Esophagus muscularis mucosa (tissue), 4 donors: ENCODE data around the gene KPNA4. TPM values are rescaled to one million over a fixed set of nuclear protein-coding genes. Genes with fewer than 3 reads are reported as not detected.

Source experiments
- DNase-seq: peaks from one replicate; pipeline ENCODE4 v3.0.0-alpha.2; 2017; ENCODE audit errors: extremely low spot score
- H3K27ac ChIP-seq, 4 donors: fragments of 200-600 bp; sonication (generic); replicated peaks in 1 of 4; 1 replicate in 3 of 4; 2 replicates in 1 of 4; pipeline ENCODE4 v1.5.1; 2016 to 2019; ENCODE audit warnings: mild to moderate bottlenecking in 1 of 4
- H3K27me3 ChIP-seq, 4 donors: fragments of 200-600 bp; sonication (generic); one replicate each; pipeline versions ENCODE4 v1.5.1 to v1.6.0; 2016 to 2019
- H3K36me3 ChIP-seq, 4 donors: fragments of 200-600 bp; sonication (generic); one replicate each; pipeline ENCODE4 v1.5.1; 2016 to 2019
- H3K4me1 ChIP-seq, 4 donors: fragments of 200-600 bp; sonication (generic); one replicate each; pipeline ENCODE4 v1.5.1; 2016 to 2019
- H3K4me3 ChIP-seq, 4 donors: fragments of 200-600 bp; sonication (generic); 1 replicate in 2 of 4; 2 replicates in 2 of 4; pipeline ENCODE4 v1.5.1; 2016 to 2019; ENCODE audit warnings: mild to moderate bottlenecking in 4 of 4, moderate library complexity in 1 of 4
- H3K9me3 ChIP-seq, 4 donors: fragments of 200-600 bp; sonication (generic); 1 replicate in 3 of 4; 2 replicates in 1 of 4; pipeline ENCODE4 v1.5.1; 2016 to 2019
- CTCF ChIP-seq, 3 experiments: fragments of 200-600 bp in 2 of 3; fragments of 450-650 bp in 1 of 3; sonication (generic) in 2 of 3; IDR thresholded peaks; one replicate each; pipeline ENCODE4 v1.5.1; 2017 to 2019; ENCODE audit warnings: antibody characterized with exemption in 3 of 3, mild to moderate bottlenecking in 2 of 3, moderate library complexity in 1 of 3
- EP300 ChIP-seq: sonication (generic); formaldehyde crosslinking; IDR thresholded peaks from one replicate; pipeline ENCODE4 v1.6.1; 2017; ENCODE audit warnings: antibody characterized with exemption
- POLR2A ChIP-seq: fragments of 450-650 bp; IDR thresholded peaks from one replicate; pipeline ENCODE4 v1.6.1; 2017; ENCODE audit warnings: antibody characterized with exemption, moderate library complexity, mild to moderate bottlenecking, low read depth
- POLR2AphosphoS5 ChIP-seq, 2 donors: sonication (generic); formaldehyde crosslinking; IDR thresholded peaks; one replicate each; pipeline ENCODE4 v1.6.1; 2017; ENCODE audit warnings: antibody characterized with exemption in 2 of 2
- WGBS: methylation state at CpG from one replicate; pipeline ENCODE4 v1.1.5; 2018; 5-methylcytosine and 5-hydroxymethylcytosine counted together
- intact Hi-C: fragments of 100-400 bp; cut with DNase I; formaldehyde crosslinking; loops from one replicate; pipeline ENCODE4 v1.15.1; 2023
- total RNA-seq, 4 donors: library from RNA; depleted of rRNA; stranded (reverse); fragments of >200 nt; gene quantifications; one replicate each; pipeline versions ENCODE4 v1.1.0 to v1.2.1, GENCODE V29; 2016

KPNA4 gene
- total RNA-seq, 4 donors from 2014 or later: 48.2 to 60.6 (median 55.3) TPM

- H3K9me3 ChIP-seq: no peaks in the 10 kb centered on the region
- H3K27ac ChIP-seq: no peak overlapping the region
- 84% methylated on average over 2 of the region's 2 CpGs for WGBS
- no peaks in the 10 kb centered on the region for H3K36me3 ChIP-seq
- DNase-seq: no peak
- H3K27me3 ChIP-seq: no peaks in the 10 kb centered on the region
- intact Hi-C loops: no loop called here
- no peak overlapping the region for H3K4me3 ChIP-seq
- TF ChIP-seq CTCF (IDR thresholded peaks at IDR 0.05) (no peak), POLR2A (no peak), EP300 (no peak), POLR2AphosphoS5 (IDR thresholded peaks at IDR 0.05) (no peak)
- peaks cover 22 to 48% (median 33%) of the 10 kb centered on the region in 4 donors for H3K4me1 ChIP-seq
Measured at GRCh38 chr3:160544844-160545503, 20.4 kb downstream of the KPNA4 start.

- no peak for DNase-seq
- no peaks in the 10 kb centered on the region for H3K9me3 ChIP-seq
- 74% methylated on average over 2 of the region's 2 CpGs for WGBS
- no peaks in the 10 kb centered on the region for H3K36me3 ChIP-seq
- intact Hi-C loops: no loop called here
- H3K4me3 ChIP-seq: no peak overlapping the region
- H3K27me3 ChIP-seq: no peaks in the 10 kb centered on the region
- no peak for TF ChIP-seq POLR2A
- TF ChIP-seq CTCF (IDR thresholded peaks at IDR 0.05): no peak
- H3K4me1 ChIP-seq: peaks cover 15 to 40% (median 32%) of the 10 kb centered on the region in 4 donors
- H3K27ac ChIP-seq: no peak overlapping the region
Measured at GRCh38 chr3:160540551-160540950, 24.8 kb downstream of the KPNA4 start.

- no peaks in the 10 kb centered on the region for H3K27me3 ChIP-seq
- H3K27ac ChIP-seq: no peak overlapping the region
- peaks cover 10 to 31% (median 24%) of the 10 kb centered on the region in 4 donors for H3K4me1 ChIP-seq
- no peaks in the 10 kb centered on the region for H3K9me3 ChIP-seq
- H3K36me3 ChIP-seq: peaks cover 10 to 17% (median 14%) of the 10 kb centered on the region in 4 donors
- no peak overlapping the region for H3K4me3 ChIP-seq
- intact Hi-C loops: no loop called here
- no peak for DNase-seq
- TF ChIP-seq POLR2A (no peak), EP300 (no peak), POLR2AphosphoS5 (IDR thresholded peaks at IDR 0.05) (no peak), CTCF (IDR thresholded peaks at IDR 0.05) (no peak)
Measured at GRCh38 chr3:160538895-160539294, 26.5 kb downstream of the KPNA4 start.

- Histone ChIP-seq H3K36me3 (peaks cover 12 to 28% (median 18%) of the 10 kb centered on the region in 4 donors), H3K4me3 (no peak overlapping the region), H3K4me1 (peaks cover 2 to 27% (median 22%) of the 10 kb centered on the region in 4 donors), H3K9me3 (no peaks in the 10 kb centered on the region), H3K27ac (no peak overlapping the region), H3K27me3 (no peaks in the 10 kb centered on the region)
- 80% methylated on average over 1 of the region's 1 CpG for WGBS
- intact Hi-C loops: no loop called here
- no peak for DNase-seq
- TF ChIP-seq EP300 (no peak), CTCF (IDR thresholded peaks at IDR 0.05) (no peak), POLR2AphosphoS5 (IDR thresholded peaks at IDR 0.05) (no peak), POLR2A (no peak)
Measured at GRCh38 chr3:160537729-160538128, 27.6 kb downstream of the KPNA4 start.

GRCh38 chr3:160532371-160532770 lies 33.0 kb downstream of the KPNA4 start:
- Histone ChIP-seq H3K27me3 (no peaks in the 10 kb centered on the region), H3K27ac (no peak overlapping the region), H3K4me3 (no peak overlapping the region), H3K36me3 (peaks cover 15 to 81% (median 45%) of the 10 kb centered on the region in 4 donors), H3K4me1 (peaks cover 0 to 4% (median 0%) of the 10 kb centered on the region in 4 donors), H3K9me3 (no peaks in the 10 kb centered on the region)
- intact Hi-C loops: no loop called here
- TF ChIP-seq CTCF (IDR thresholded peaks at IDR 0.05) (no peak), EP300 (no peak), POLR2A (no peak), POLR2AphosphoS5 (IDR thresholded peaks at IDR 0.05) (no peak)
- DNase-seq: no peak
